H9 (cell line): ENCODE measurements around the gene C18orf63. TPM values are rescaled to one million over a fixed set of nuclear protein-coding genes. Genes with fewer than 3 reads are reported as not detected.

Source experiments
- DNase-seq: peaks from one replicate; pipeline ENCODE4 v3.0.0-alpha.2; 2017
- H2AFZ ChIP-seq: one replicate; pipeline ENCODE4 v1.6.1; 2013; ENCODE audit warnings: mild to moderate bottlenecking, low read length, control low read depth, moderate library complexity
- H2AK5ac ChIP-seq: 2 replicates; pipeline ENCODE4 v1.6.1; 2013; ENCODE audit warnings: low read length, control low read depth, mixed read lengths; ENCODE audit not compliant: insufficient read length
- H2BK120ac ChIP-seq: one replicate; pipeline ENCODE4 v1.6.1; 2013; ENCODE audit warnings: low read depth, mild to moderate bottlenecking, low read length, control low read depth, inconsistent platforms; ENCODE audit not compliant: poor library complexity, severe bottlenecking
- H2BK12ac ChIP-seq: 2 replicates; pipeline ENCODE4 v1.6.1; 2013; ENCODE audit warnings: low read length, control low read depth, mixed read lengths, low read depth; ENCODE audit not compliant: insufficient read length
- H2BK15ac ChIP-seq: 2 replicates; pipeline ENCODE4 v1.6.1; 2013; ENCODE audit warnings: low read depth, low read length, control low read depth
- H2BK20ac ChIP-seq: one replicate; pipeline ENCODE4 v1.6.1; 2013; ENCODE audit warnings: low read depth, mild to moderate bottlenecking, low read length, control low read depth, inconsistent platforms; ENCODE audit not compliant: poor library complexity, severe bottlenecking
- H2BK5ac ChIP-seq: 2 replicates; pipeline ENCODE4 v1.6.1; 2013; ENCODE audit warnings: low read length, control low read depth, mixed read lengths; ENCODE audit not compliant: insufficient read length
- H3K14ac ChIP-seq: 2 replicates; pipeline ENCODE4 v1.6.1; 2013; ENCODE audit warnings: low read length, control low read depth; ENCODE audit not compliant: insufficient read depth
- H3K18ac ChIP-seq: 2 replicates; pipeline ENCODE4 v1.6.1; 2013; ENCODE audit warnings: low read depth, mild to moderate bottlenecking, mixed read lengths, low read length, control low read depth; ENCODE audit not compliant: insufficient read length
- H3K23ac ChIP-seq: 2 replicates; pipeline ENCODE4 v1.6.1; 2013; ENCODE audit warnings: low read length, control low read depth, mixed read lengths, low read depth; ENCODE audit not compliant: insufficient read length
- H3K23me2 ChIP-seq: 2 replicates; pipeline ENCODE4 v1.6.1; 2013; ENCODE audit warnings: low read depth, mild to moderate bottlenecking, mixed read lengths, low read length, control low read depth; ENCODE audit not compliant: insufficient read length, poor library complexity, severe bottlenecking
- H3K27ac ChIP-seq: 2 replicates; pipeline ENCODE4 v1.5.1; 2013; ENCODE audit warnings: low read length, control low read depth, mixed read lengths, low read depth; ENCODE audit not compliant: insufficient read length
- H3K27me3 ChIP-seq: 2 replicates; pipeline ENCODE4 v1.6.1; 2013; ENCODE audit warnings: low read length, control low read depth, inconsistent platforms; ENCODE audit not compliant: insufficient read depth
- H3K4ac ChIP-seq: 2 replicates; pipeline ENCODE4 v1.6.1; 2013; ENCODE audit warnings: low read depth, mild to moderate bottlenecking, control low read depth, inconsistent platforms, low read length, moderate library complexity
- H3K4me1 ChIP-seq: 2 replicates; pipeline ENCODE4 v1.6.1; 2013; ENCODE audit warnings: low read length, control low read depth, inconsistent platforms; ENCODE audit not compliant: insufficient read depth
- H3K4me2 ChIP-seq: 2 replicates; pipeline ENCODE4 v1.6.1; 2013; ENCODE audit warnings: low read length, control low read depth, mixed read lengths; ENCODE audit not compliant: insufficient read length, insufficient read depth
- H3K56ac ChIP-seq: 2 replicates; pipeline ENCODE4 v1.6.1; 2013; ENCODE audit warnings: low read depth, mild to moderate bottlenecking, mixed read lengths, low read length, control low read depth; ENCODE audit not compliant: insufficient read length
- H3K79me1 ChIP-seq: 2 replicates; pipeline ENCODE4 v1.6.1; 2013; ENCODE audit warnings: low read depth, mild to moderate bottlenecking, moderate library complexity, low read length, control low read depth, inconsistent platforms; ENCODE audit not compliant: insufficient read depth, poor library complexity, severe bottlenecking
- H3K79me2 ChIP-seq: 2 replicates; pipeline ENCODE4 v1.6.1; 2013; ENCODE audit warnings: low read length, control low read depth, inconsistent platforms; ENCODE audit not compliant: insufficient read depth
- H3K9ac ChIP-seq: 2 replicates; pipeline ENCODE4 v1.6.1; 2013; ENCODE audit warnings: low read length, control low read depth, mixed read lengths; ENCODE audit not compliant: insufficient read length; ENCODE audit errors: extremely low read depth
- H3K9me3 ChIP-seq: one replicate; pipeline ENCODE4 v1.6.1; 2013; ENCODE audit warnings: low read depth, low read length, inconsistent platforms; ENCODE audit not compliant: control insufficient read depth
- H3T11ph ChIP-seq: one replicate; pipeline ENCODE4 v1.6.1; 2013; ENCODE audit warnings: mild to moderate bottlenecking, low read length, control low read depth, inconsistent platforms
- H4K20me1 ChIP-seq: one replicate; pipeline ENCODE4 v1.6.1; 2013; ENCODE audit not compliant: control insufficient read depth, insufficient read length, insufficient read depth
- H4K5ac ChIP-seq: 2 replicates; pipeline ENCODE4 v1.6.1; 2013; ENCODE audit warnings: low read depth, mild to moderate bottlenecking, mixed read lengths, low read length, control low read depth; ENCODE audit not compliant: insufficient read length
- H4K8ac ChIP-seq: replicated peaks from 2 replicates; pipeline ENCODE4 v1.6.1; 2013; ENCODE audit warnings: low read length, control low read depth, mixed read lengths, low read depth; ENCODE audit not compliant: insufficient read length
- H4K91ac ChIP-seq: 2 replicates; pipeline ENCODE4 v1.6.1; 2013; ENCODE audit warnings: low read depth, mild to moderate bottlenecking, moderate library complexity, mixed read lengths, low read length, control low read depth; ENCODE audit not compliant: insufficient read length
- H3K27ac Mint-ChIP-seq, 3 experiments: 2 replicates in 2 of 3; 3 replicates in 1 of 3; pipeline ENCODE4 v1.8.0; 2020 to 2021; ENCODE audit warnings: mixed read lengths in 3 of 3, mild to moderate bottlenecking in 1 of 3, moderate library complexity in 1 of 3
- H3K27me3 Mint-ChIP-seq: 2 replicates; pipeline ENCODE4 v1.8.0; 2021; ENCODE audit warnings: low read depth, mild to moderate bottlenecking, moderate library complexity, mixed read lengths
- H3K36me3 Mint-ChIP-seq, 3 experiments: 2 replicates in 2 of 3; 3 replicates in 1 of 3; pipeline ENCODE4 v1.8.0; 2020 to 2021; ENCODE audit warnings: low read depth in 3 of 3, mixed read lengths in 3 of 3; ENCODE audit not compliant: insufficient read depth in 1 of 3
- H3K4me1 Mint-ChIP-seq, 2 experiments: 2 replicates each; pipeline ENCODE4 v1.8.0; 2020; ENCODE audit warnings: mixed read lengths in 2 of 2
- H3K4me3 Mint-ChIP-seq, 2 experiments: 2 replicates in 1 of 2; 3 replicates in 1 of 2; pipeline ENCODE4 v1.8.0; 2020 to 2021; ENCODE audit warnings: mild to moderate bottlenecking in 2 of 2, mixed read lengths in 2 of 2, moderate library complexity in 1 of 2
- H3K9me3 Mint-ChIP-seq, 2 experiments: 2 replicates in 1 of 2; 3 replicates in 1 of 2; pipeline ENCODE4 v1.8.0; 2020; ENCODE audit warnings: mild to moderate bottlenecking in 2 of 2, mixed read lengths in 2 of 2, moderate library complexity in 1 of 2
- CTCF ChIP-seq: fragments of 200-600 bp; sonication (generic); conservative IDR thresholded peaks from 3 replicates; pipeline ENCODE4 v1.8.0; 2021; ENCODE audit warnings: antibody characterized with exemption, mild to moderate bottlenecking
- WGBS: extraction: QIAGEN DNeasy Blood & Tissue Kit; methylation state at CpG from one replicate; pipeline ENCODE4 v1.1.7; 2013; ENCODE audit warnings: missing lambda C conversion rate, low lambda C conversion rate, mixed read lengths; ENCODE audit not compliant: insufficient read length; ENCODE audit errors: extremely low coverage; 5-methylcytosine and 5-hydroxymethylcytosine counted together
- total RNA-seq: library from RNA; stranded (reverse); gene quantifications from 2 replicates; pipeline ENCODE4 v1.2.1, GENCODE V29; 2021

C18orf63 gene
- total RNA-seq, 1 experiment from 2014 or later: not detected

- H3K56ac ChIP-seq: no peak overlapping the region
- H3K14ac ChIP-seq: peak overlapping the region; percentile 60; the same call in 1 of the 2 replicates
- no peaks in the 10 kb centered on the region for H4K20me1 ChIP-seq
- peaks cover 2% of the 10 kb centered on the region; the same call in 1 of the 2 replicates for H3K27me3 Mint-ChIP-seq
- no peaks in the 10 kb centered on the region for H3K9me3 ChIP-seq
- no peaks in the 10 kb centered on the region for H3K36me3 Mint-ChIP-seq
- H3K18ac ChIP-seq: no peak overlapping the region
- H4K8ac ChIP-seq: no peak overlapping the region
- no peak overlapping the region; a peak in 2 of 7 replicates for H3K27ac Mint-ChIP-seq
- no peak for TF ChIP-seq CTCF
- no peak overlapping the region for H4K91ac ChIP-seq
- no peaks in the 10 kb centered on the region for H3K23me2 ChIP-seq
- H2AFZ ChIP-seq: no peak overlapping the region
- H3T11ph ChIP-seq: no peak overlapping the region
- no peaks in the 10 kb centered on the region for H3K4me1 ChIP-seq
- H2BK20ac ChIP-seq: no peak overlapping the region
- H2BK12ac ChIP-seq: no peak overlapping the region
- H3K23ac ChIP-seq: no peak overlapping the region
- no CpG with 5 or more reads among the region's 9 CpGs for WGBS
- no peaks in the 10 kb centered on the region for H3K27me3 ChIP-seq
- peaks cover 4% of the 10 kb centered on the region in 2 experiments; a peak in 2 of 4 replicates for H3K4me1 Mint-ChIP-seq
- no peaks in the 10 kb centered on the region for H3K9me3 Mint-ChIP-seq
- no peak overlapping the region for H3K27ac ChIP-seq
- no peak overlapping the region for H3K4ac ChIP-seq
- no peak overlapping the region for H2BK15ac ChIP-seq
- no peak overlapping the region for H4K5ac ChIP-seq
- no peak overlapping the region for H2BK5ac ChIP-seq
- H3K79me2 ChIP-seq: no peaks in the 10 kb centered on the region
- H3K4me3 Mint-ChIP-seq: no peak overlapping the region
- DNase-seq: no peak
- no peak overlapping the region for H3K9ac ChIP-seq
- no peak overlapping the region for H2BK120ac ChIP-seq
- H3K4me2 ChIP-seq: no peak overlapping the region
- H3K79me1 ChIP-seq: no peaks in the 10 kb centered on the region
- no peak overlapping the region for H2AK5ac ChIP-seq
These were observed 80.1 kb downstream of the C18orf63 start for GRCh38 chr18:74395648-74396154.
